SK-N-SH treated with all-trans-retinoic acid at 6 μM for 48 hours (cell line): ENCODE measurements around the gene URB2.

Source experiments
- ARNTL ChIP-seq: fragments of 450-650 bp; formaldehyde crosslinking; IDR thresholded peaks from 2 replicates; pipeline ENCODE4 v1.5.0; 2020; ENCODE audit warnings: low read depth, mild to moderate bottlenecking, moderate library complexity, borderline replicate concordance
- BACH2 ChIP-seq: fragments of 250-450 bp; sonication (Bioruptor Pico); IDR thresholded peaks from 2 replicates; pipeline ENCODE4 v1.9.0; 2021; ENCODE audit warnings: mild to moderate bottlenecking, borderline replicate concordance
- RARB ChIP-seq: fragments of 250-450 bp; sonication (Bioruptor Pico); IDR thresholded peaks from 2 replicates; pipeline ENCODE4 v1.8.0; 2021; ENCODE audit warnings: mild to moderate bottlenecking, moderate library complexity
- TOX ChIP-seq: fragments of 250-450 bp; sonication (Bioruptor Pico); IDR thresholded peaks from 2 replicates; pipeline ENCODE4 v1.8.0; 2021; ENCODE audit warnings: mild to moderate bottlenecking, moderate library complexity, borderline replicate concordance
- ZC3H10 ChIP-seq: fragments of 250-450 bp; sonication (Bioruptor Pico); IDR thresholded peaks from 2 replicates; pipeline ENCODE4 v1.5.1; 2021; ENCODE audit warnings: mild to moderate bottlenecking, moderate library complexity
- ZFP30 ChIP-seq: fragments of 450-650 bp; formaldehyde crosslinking; IDR thresholded peaks from 2 replicates; pipeline ENCODE4 v1.5.0; 2022; ENCODE audit warnings: mild to moderate bottlenecking, moderate library complexity
- TF ChIP-seq, protein P1 (sequence below): fragments of 250-450 bp; sonication (Bioruptor Pico); IDR thresholded peaks from 2 replicates; pipeline ENCODE4 v1.8.0; 2020; ENCODE audit warnings: mild to moderate bottlenecking, moderate library complexity, borderline replicate concordance

DNA sequence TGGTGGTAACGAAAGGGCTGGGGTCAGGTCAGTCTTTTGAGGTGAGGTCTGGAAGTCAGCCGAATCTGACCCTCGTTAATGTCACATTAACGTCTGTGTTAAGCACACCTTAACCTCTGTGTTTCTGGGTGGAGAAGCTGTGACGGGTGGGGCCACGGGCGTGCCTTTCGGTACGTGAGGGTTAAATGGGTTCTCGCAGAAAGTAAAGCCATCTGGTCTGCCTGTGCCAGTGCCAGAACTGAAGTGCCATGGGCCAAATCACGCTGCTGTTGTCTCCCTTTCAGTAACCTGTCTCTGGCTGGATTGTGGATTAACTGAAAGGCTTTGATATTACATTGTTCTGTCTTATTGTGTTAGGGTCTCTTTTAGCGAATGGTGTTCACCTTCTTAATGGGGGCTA lies 14.4 kb downstream of the URB2 start:
- no peak for TF ChIP-seq TOX (CRISPR knock-in tag)
- TF ChIP-seq RARB (CRISPR knock-in tag), result no peak
- no peak for TF ChIP-seq ARNTL
- TF ChIP-seq BACH2 (CRISPR knock-in tag), result no peak
- TF ChIP-seq, protein P1, sequence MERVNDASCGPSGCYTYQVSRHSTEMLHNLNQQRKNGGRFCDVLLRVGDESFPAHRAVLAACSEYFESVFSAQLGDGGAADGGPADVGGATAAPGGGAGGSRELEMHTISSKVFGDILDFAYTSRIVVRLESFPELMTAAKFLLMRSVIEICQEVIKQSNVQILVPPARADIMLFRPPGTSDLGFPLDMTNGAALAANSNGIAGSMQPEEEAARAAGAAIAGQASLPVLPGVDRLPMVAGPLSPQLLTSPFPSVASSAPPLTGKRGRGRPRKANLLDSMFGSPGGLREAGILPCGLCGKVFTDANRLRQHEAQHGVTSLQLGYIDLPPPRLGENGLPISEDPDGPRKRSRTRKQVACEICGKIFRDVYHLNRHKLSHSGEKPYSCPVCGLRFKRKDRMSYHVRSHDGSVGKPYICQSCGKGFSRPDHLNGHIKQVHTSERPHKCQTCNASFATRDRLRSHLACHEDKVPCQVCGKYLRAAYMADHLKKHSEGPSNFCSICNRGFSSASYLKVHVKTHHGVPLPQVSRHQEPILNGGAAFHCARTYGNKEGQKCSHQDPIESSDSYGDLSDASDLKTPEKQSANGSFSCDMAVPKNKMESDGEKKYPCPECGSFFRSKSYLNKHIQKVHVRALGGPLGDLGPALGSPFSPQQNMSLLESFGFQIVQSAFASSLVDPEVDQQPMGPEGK (CRISPR knock-in tag), result no peak
- TF ChIP-seq ZFP30, result no peak
- TF ChIP-seq ZC3H10 (CRISPR knock-in tag), result no peak
